PC-9 (cell line): ENCODE measurements around the gene NOA1.

ENCODE experiments used
- CTCF ChIP-seq: fragments of 200-600 bp; sonication (generic); conservative IDR thresholded peaks from 2 replicates; pipeline ENCODE4 v1.6.1; 2017; ENCODE audit warnings: mixed run types, antibody characterized with exemption, mild to moderate bottlenecking, moderate library complexity
- EZH2 ChIP-seq: fragments of 200-600 bp; sonication (generic); IDR thresholded peaks from 2 replicates; pipeline ENCODE4 v1.8.0; 2017; ENCODE audit warnings: antibody characterized with exemption, low read depth

GRCh38 chr4:57013543-57014120 lies 36.2 kb upstream of the NOA1 start:
- TF ChIP-seq EZH2 (no peak), CTCF (no peak)
